GM21360 (cell line): ENCODE results near the gene EPGN.

Experiments used
- ATAC-seq: cut with Tn5 transposase; IDR thresholded peaks from one replicate; pipeline ENCODE4 v1.9.1; 2021; ENCODE audit warnings: mild to moderate bottlenecking, moderate library complexity; ENCODE audit not compliant: unreplicated experiment

Gene EPGN

DNA sequence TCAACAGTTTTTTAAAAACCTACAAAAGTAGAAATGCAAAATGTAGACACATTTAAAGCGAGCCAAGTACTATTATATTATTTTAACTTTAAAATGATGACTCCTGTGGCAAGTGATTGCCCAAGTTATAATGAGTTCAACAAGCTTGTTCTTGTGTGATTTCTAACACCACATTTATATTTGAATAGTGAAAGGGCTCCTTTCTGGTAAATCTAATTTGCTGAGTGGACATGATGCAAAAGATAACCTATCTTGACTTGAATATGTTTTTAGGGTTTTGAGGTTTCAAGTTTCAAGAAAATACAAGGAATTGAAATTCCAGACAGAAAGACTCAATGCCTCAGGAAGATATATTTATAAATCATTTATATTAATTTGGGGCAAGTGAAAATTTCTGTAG is 1.1 kb upstream of the EPGN start:
- ATAC-seq: no peak

- ATAC-seq: no peak
These were observed 953 bp downstream of the EPGN start for GRCh38 chr4:74309223-74309622.

DNA sequence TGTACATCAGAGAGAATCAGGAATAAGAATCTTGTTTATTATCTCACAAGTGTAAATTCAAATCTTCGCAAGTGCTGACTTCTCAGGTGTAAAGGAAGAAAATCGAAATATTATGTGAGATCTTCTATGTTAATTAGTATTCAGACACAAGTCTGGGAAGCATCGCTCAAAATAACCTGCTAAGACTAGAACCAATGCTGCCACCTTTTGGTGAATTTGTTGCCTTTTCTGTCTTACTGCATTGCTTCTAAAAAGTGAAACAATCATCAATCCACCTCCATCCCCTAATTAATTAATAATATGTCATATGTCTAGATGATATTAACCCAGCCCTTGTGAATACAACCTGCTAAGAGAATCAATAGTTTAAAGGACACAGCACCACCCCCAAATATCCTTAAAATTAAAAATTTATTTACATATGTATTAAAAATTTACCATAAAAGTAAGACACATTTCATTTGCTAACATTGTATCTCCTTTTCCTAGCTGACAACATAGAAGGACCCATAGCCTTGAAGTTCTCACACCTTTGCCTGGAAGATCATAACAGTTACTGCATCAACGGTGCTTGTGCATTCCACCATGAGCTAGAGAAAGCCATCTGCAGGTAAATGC is 3.5 kb downstream of the EPGN start:
- peak; percentile 56 for ATAC-seq

- no peak for ATAC-seq
These were observed 6.1 kb downstream of the EPGN start for GRCh38 chr4:74314329-74314728.

- no peak for ATAC-seq
These were observed 6.7 kb downstream of the EPGN start for GRCh38 chr4:74314944-74315343.

GRCh38 chr4:74315376-74315775 is 7.1 kb downstream of the EPGN start:
- ATAC-seq: no peak

DNA sequence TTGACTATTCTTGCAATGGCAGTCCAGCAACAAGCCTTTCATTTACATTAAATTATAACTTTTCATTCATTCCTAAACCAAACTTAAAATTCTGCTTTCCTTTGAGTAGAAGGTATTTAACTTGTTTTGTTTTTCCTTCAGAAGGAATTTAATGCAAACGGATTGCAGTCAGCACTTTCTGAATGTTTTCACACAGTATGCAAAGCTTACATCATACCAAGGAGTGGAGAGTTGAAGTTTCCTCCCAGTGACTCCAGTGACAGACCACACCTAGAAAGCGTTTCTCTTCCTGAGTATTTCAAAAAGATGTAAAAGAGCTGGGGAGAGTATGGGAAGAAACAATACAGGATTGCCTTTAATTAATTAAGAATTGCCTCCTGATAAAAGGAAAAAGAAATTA is 8.1 kb downstream of the EPGN start:
- no peak for ATAC-seq

- no peak for ATAC-seq
These were observed 9.5 kb downstream of the EPGN start for GRCh38 chr4:74317616-74318246.

GRCh38 chr4:74318276-74318675 is 10.0 kb downstream of the EPGN start:
- no peak for ATAC-seq

- no peak for ATAC-seq
These were observed 11.2 kb downstream of the EPGN start for GRCh38 chr4:74319470-74319869.

DNA sequence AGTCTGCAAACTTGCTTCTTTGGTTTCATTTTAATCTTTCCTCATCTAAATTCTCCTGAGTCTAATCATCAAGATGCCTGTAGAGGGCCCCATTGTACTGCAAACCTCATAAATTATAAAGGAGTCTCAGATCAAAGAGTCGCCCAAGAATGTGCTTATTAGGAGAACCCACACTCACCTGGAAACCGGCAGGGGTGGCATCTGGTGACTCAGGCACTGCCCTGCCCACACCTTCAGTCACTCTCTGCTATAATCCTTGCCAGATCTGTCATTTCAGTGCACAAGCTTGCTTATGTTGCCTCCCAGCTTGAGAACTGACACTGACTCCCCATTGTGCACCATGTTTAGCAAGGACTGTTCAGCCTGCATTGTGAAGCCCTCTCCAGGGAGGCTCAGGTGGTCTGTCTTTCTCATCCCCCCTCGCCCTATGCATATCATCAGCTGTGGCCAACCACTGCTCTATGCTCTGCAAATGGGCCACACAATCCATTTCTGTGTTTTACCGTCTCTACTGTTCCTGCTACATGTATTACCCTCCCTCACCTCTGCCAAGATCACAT is 12.4 kb downstream of the EPGN start:
- ATAC-seq: peak; percentile 71

DNA sequence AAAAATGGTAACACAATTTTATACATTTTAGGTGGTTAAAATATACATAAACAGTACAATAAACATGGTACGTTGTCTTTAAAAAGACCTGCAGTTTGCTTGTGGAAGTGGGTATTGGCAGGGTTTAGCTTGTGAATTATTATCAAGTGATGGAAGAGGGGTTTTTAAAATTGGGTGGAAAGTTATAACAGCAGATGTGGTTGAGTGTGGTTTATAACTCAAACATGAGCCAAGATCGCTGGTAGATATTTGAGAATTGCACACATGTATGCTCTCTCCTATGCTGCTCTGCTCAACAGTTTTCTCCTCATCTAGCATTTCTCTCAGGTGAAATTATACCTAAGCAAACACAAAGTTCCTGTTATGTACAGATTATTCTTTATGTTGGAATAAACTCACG is 14.0 kb downstream of the EPGN start:
- no peak for ATAC-seq

DNA sequence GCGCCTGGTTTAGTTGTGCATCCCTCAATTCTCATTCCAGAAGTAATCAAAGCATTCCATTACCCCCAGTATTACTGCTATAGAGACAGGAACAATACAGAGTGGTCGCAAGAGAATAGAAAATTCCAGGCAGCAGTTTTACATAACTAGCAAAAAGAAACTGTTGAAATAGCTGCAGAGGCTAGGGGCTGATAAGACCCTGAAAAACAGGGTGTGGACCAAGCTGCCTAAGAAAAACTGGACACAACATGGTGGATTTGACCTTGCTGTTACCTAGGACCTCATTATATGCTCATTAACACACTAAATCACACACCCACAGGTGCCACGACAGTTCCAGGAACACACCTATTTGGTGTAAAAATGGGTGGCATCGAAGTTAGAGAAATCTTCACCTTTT is 15.4 kb downstream of the EPGN start:
- no peak for ATAC-seq

DNA sequence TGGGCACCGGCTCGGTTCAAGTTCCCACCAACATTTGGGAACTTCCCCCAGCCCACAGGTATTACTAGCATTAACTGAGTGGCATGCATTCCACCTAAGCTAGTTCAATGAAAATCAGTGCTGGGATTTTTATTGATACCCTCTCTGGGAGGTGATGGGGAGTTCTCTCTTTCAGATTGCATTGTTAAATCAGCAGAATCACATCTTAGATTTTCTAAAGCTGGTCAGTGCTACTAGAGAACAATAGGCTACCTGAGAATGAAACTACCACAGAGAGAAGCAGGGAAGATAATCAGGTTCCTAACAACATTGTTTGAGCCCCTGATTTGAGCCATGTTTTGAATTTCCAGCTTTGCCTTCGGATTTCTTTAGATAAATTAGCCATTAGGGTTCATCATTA is 16.0 kb downstream of the EPGN start:
- no peak for ATAC-seq

GRCh38 chr4:74325886-74326285 is 17.6 kb downstream of the EPGN start:
- ATAC-seq: no peak

GRCh38 chr4:74327762-74328161 is 19.5 kb downstream of the EPGN start:
- ATAC-seq: no peak

DNA sequence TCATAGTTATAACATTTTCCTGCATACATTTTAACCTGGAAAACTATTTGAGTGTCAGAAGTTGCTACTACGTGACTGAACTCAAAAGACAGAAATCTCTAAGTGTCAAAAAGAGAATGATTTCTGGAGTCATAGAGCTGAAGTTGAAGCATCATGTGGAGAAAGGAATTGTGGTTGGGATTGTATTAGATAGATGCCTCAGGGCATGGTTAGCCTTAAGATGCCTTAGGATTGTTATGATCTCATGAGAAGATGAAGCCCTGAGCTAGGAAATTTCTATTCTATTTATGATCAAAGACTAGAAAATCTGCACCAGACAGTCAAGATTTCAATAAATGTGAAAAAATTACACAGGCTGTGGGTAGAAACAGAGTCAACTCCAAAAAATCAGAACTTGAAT is 20.2 kb downstream of the EPGN start:
- no peak for ATAC-seq

GRCh38 chr4:74329307-74329706 is 21.0 kb downstream of the EPGN start:
- no peak for ATAC-seq

GRCh38 chr4:74330295-74330750 is 22.1 kb downstream of the EPGN start:
- ATAC-seq: no peak

- ATAC-seq: no peak
These were observed 23.0 kb downstream of the EPGN start for GRCh38 chr4:74331252-74331651.

DNA sequence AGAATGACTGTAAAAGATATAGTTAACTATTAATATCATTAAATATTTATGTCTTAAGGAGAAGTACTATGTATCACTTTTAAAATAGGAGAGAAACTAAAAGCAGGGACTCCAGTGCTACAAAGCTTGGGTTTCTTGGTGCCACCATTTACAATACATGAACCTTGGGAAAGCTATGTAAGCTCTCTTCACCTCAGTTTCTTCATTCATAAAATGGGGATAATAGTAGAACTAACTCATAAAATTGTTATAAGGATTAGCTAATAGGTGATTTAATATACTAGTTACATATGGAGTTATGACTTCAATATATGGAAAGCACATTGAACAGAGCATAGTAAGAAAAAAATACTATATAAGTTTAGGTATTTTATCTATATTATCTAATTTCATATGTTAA is 23.7 kb downstream of the EPGN start:
- ATAC-seq: no peak

DNA sequence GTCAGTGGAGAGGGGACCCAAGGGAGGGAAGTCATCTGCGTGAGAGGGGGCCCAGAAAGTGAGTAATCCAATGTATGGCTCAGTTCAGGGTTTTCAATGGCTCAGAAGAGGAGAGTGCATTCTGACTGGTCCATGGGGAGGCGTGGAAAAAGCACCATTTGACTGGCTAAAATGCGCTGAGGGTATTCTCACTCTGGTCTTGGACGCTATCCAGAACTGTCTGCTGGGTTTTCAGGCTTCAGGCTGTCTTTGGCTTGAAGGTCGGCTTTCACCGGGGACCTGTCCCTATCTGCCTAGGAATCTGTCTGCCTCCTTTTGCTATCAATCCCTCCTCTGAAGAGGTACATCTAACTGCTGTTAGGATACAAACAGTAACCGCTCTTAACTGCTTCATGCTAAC is 26.4 kb downstream of the EPGN start:
- ATAC-seq: no peak
